ENCODE results near the gene KAT6B. TPM values are rescaled to one million over a fixed set of nuclear protein-coding genes. Genes with fewer than 3 reads are reported as not detected.

The KAT6B gene
- polyA plus RNA-seq, 1 donor from 2014 or later: 11.5 TPM

- H3K36me3 ChIP-seq (ENCODE audit: insufficient read depth, low read length): no peaks in the 10 kb centered on the region
- no peaks in the 10 kb centered on the region for H3K9me3 ChIP-seq (ENCODE audit: low read length)
- H4K20me1 ChIP-seq (ENCODE audit: insufficient read depth): no peaks in the 10 kb centered on the region
- no peaks in the 10 kb centered on the region for H3K27me3 ChIP-seq (ENCODE audit: insufficient read depth, low read depth, low read length)
- H3F3A ChIP-seq (ENCODE audit: insufficient read depth, low read length, poor library complexity, severe bottlenecking): no peaks in the 10 kb centered on the region
- peaks cover 39% of the 10 kb centered on the region for H3K79me2 ChIP-seq (replicated peaks; ENCODE audit: insufficient read depth, low read length)
- H2AFZ ChIP-seq (ENCODE audit: low read depth, low read length): no peak overlapping the region
- no peak for TF ChIP-seq SMC3 (conservative IDR thresholded peaks at IDR 0.05; ENCODE audit: poor library complexity)
- no peak for TF ChIP-seq REST (IDR thresholded peaks at IDR 0.05; ENCODE audit: borderline replicate concordance)
- no peak for TF ChIP-seq CTCF (IDR thresholded peaks at IDR 0.05; ENCODE audit: poor library complexity, severe bottlenecking)
- TF ChIP-seq EP300 (conservative IDR thresholded peaks at IDR 0.05; ENCODE audit: poor library complexity, severe bottlenecking): no peak
- no peak for TF ChIP-seq RAD21 (conservative IDR thresholded peaks at IDR 0.05)
- no peak for TF ChIP-seq TAF1 (IDR thresholded peaks at IDR 0.05; ENCODE audit: low read depth)
- TF ChIP-seq MXI1 (conservative IDR thresholded peaks at IDR 0.05; ENCODE audit: poor library complexity, severe bottlenecking): no peak
- no peak for TF ChIP-seq POLR2AphosphoS5 (IDR thresholded peaks at IDR 0.05)
- TF ChIP-seq EZH2 (IDR thresholded peaks at IDR 0.05; ENCODE audit: borderline replicate concordance, insufficient read depth, low read length, poor library complexity, severe bottlenecking): no peak
- no peak overlapping the region for H3K4me3 ChIP-seq (ENCODE audit: low read length)
- no peak overlapping the region for H3K4me2 ChIP-seq (ENCODE audit: low read length)
- no peak overlapping the region for H3K9ac ChIP-seq (ENCODE audit: low read length)
- no peaks in the 10 kb centered on the region for H3K9me2 ChIP-seq (ENCODE audit: insufficient read depth, low read length)
- no peak overlapping the region for H3K27ac ChIP-seq (ENCODE audit: low read length)
Measured at GRCh38 chr10:74901301-74901700, 74.9 kb downstream of the KAT6B start.

GRCh38 chr10:74901867-74902450 lies 75.6 kb downstream of the KAT6B start:
- Histone ChIP-seq H3K36me3 (ENCODE audit: insufficient read depth, low read length) (no peaks in the 10 kb centered on the region), H3K9ac (ENCODE audit: low read length) (no peak overlapping the region), H3K9me2 (ENCODE audit: insufficient read depth, low read length) (no peaks in the 10 kb centered on the region), H3K9me3 (ENCODE audit: low read length) (no peaks in the 10 kb centered on the region), H3K4me3 (ENCODE audit: low read length) (no peak overlapping the region), H3K4me2 (ENCODE audit: low read length) (no peak overlapping the region), H2AFZ (ENCODE audit: low read depth, low read length) (no peak overlapping the region), H3K27ac (ENCODE audit: low read length) (no peak overlapping the region), H4K20me1 (ENCODE audit: insufficient read depth) (no peaks in the 10 kb centered on the region), H3K79me2 (replicated peaks; ENCODE audit: insufficient read depth, low read length) (peaks cover 39% of the 10 kb centered on the region), H3K27me3 (ENCODE audit: insufficient read depth, low read depth, low read length) (no peaks in the 10 kb centered on the region), H3F3A (ENCODE audit: insufficient read depth, low read length, poor library complexity, severe bottlenecking) (no peaks in the 10 kb centered on the region)
- TF ChIP-seq CTCF (IDR thresholded peaks at IDR 0.05; ENCODE audit: poor library complexity, severe bottlenecking) (no peak), RAD21 (conservative IDR thresholded peaks at IDR 0.05) (no peak), EP300 (conservative IDR thresholded peaks at IDR 0.05; ENCODE audit: poor library complexity, severe bottlenecking) (no peak), SMC3 (conservative IDR thresholded peaks at IDR 0.05; ENCODE audit: poor library complexity) (no peak), REST (IDR thresholded peaks at IDR 0.05; ENCODE audit: borderline replicate concordance) (no peak), EZH2 (IDR thresholded peaks at IDR 0.05; ENCODE audit: borderline replicate concordance, insufficient read depth, low read length, poor library complexity, severe bottlenecking) (no peak), MXI1 (conservative IDR thresholded peaks at IDR 0.05; ENCODE audit: poor library complexity, severe bottlenecking) (no peak), POLR2AphosphoS5 (IDR thresholded peaks at IDR 0.05) (no peak), TAF1 (IDR thresholded peaks at IDR 0.05; ENCODE audit: low read depth) (no peak)
